GM23248 (cell line): ENCODE results near the gene NRCAM.

ENCODE experiments used
- EZH2 ChIP-seq: fragments of 200-600 bp; sonication (generic); IDR thresholded peaks from 2 replicates; pipeline ENCODE4 v1.6.1; 2018; ENCODE audit warnings: antibody characterized with exemption, mild to moderate bottlenecking; ENCODE audit not compliant: insufficient read depth, poor library complexity, severe bottlenecking
- EZH2phosphoT487 ChIP-seq: fragments of 200-600 bp; sonication (generic); IDR thresholded peaks from 2 replicates; pipeline ENCODE4 v1.6.1; 2018; ENCODE audit warnings: antibody characterized with exemption, moderate library complexity, mild to moderate bottlenecking, low read depth; ENCODE audit not compliant: insufficient read depth

DNA sequence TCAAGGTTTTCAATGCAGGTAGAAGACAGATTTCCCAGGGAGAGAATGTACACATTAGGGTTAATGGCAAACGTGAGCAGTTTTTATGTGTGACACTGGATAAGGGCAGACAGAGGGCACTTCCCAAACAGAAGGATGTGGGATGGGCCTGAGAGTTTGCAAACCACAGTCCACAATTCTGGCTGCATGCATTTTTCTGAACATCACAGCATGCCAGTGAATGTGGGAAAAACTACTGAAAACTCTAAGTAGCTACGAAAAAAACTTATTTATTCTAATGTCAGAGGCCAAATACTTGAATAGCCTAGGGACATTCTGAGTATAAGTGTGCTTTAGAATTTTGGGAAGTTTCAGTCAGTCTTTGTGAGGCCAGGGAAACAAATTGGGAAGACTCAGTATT, 145.9 kb downstream of the NRCAM start:
- TF ChIP-seq EZH2 (no peak), EZH2phosphoT487 (no peak)
